ENCODE measurements around the gene STIM1.
A peak's percentile ranks its signal among the peaks of the same experiment; 100 is the strongest.

Gene STIM1

DNA sequence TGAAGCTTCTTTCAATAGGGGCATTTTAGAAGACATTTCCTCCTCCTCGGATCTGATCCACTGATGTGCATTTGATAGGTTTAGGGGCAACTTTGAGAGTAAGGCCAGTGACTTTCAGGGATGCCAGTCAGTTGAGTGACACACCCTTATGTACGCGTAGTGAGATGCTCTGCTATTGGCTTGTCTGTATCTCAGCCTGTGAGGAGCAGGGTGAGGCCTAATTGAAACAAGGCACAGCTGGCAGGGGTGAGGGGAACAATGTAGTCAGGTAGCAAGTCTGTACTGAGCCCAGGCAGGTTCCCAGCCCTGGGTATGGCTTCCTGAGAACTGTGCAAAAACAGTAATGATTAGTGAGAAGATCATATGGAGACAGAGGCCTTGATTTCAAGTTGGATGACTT, 61.5 kb downstream of the STIM1 start:
- no peak for DNase-seq (ENCODE audit: low read depth in 2 of 2)

DNA sequence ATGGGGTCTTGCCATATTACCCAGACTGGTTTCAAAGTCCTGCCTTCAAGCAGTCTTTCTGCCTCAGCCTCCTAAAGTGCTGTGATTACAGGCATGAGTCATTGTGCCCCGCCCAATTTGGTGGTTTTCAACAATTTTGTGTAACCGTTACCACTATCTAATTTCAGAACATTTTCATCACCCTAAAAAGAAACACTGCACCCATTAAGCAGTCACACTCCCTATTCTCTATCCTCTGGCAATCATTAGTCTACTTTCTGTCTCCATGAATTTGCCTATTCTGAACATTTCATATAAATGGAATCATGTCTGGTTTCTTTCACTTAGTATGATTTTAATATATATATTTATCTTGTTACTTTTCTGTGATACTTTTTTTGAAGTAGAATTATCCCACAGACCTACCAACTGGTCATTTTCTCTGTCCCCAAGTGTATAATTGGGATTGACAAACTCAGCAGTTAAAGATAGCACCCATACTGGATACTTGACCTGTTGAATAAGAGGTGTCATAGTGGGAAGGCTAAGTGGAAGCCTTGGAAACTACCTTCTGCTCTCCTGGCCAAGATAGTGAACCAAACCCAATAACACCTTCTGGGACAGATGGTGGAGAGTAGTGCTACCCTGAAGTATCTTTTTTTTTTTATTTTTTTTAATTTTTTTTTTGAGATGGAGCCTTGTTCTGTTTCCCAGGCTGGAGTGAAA, 64.8 kb downstream of the STIM1 start:
- no peak for DNase-seq (ENCODE audit: low read depth in 2 of 2)

DNA sequence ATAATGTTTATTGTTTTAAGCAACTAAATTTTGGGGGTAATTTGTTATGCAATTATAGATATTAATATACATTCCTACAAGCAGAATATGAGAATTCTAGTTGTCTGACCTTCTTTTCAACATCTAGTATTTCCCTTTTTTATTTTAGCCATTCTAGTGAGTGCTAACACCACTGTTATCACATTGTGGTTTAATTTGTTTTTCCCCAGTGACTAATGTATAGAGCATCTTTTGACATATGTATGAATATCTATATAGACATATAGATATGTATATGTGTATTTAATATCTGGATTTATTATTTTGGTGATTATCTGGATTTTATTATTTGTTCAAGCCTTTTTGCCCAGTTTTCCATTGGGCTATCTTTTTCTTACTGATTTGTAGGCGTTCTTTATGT, 66.6 kb downstream of the STIM1 start:
- DNase-seq (ENCODE audit: low read depth in 2 of 2): no peak

GRCh38 chr11:3925513-3925912, 70.0 kb downstream of the STIM1 start:
- DNase-seq (ENCODE audit: low read depth in 2 of 2): no peak

DNA sequence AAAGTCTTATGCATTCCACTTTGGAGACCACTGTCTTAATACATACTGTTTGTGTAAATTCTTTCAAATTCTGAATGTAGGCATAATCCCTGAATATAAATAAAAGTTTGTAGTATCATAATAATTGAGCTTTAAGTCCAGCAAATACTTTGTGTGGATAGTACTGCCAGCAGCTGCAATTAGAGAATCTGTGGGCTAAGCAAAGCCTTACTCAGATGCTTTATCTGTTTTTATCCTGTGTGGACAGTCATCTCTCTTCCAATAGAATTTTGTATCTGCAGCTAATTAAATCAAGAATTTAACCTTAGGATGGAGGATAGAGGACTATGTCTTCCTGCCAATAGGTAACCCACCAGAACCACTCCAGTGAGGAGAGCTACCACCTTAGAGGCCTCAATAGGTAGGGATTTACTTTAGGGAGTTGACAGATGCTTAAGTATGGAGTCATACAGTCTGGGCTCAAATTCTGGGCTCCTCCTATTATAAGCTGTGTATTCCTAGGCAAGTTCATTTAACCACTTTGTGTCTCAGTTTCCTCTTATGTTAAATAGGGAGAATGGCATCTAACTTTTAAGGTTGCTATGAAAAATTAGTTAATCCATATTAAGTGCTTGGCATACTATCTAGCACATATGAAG, 71.1 kb downstream of the STIM1 start:
- no peak for DNase-seq (ENCODE audit: low read depth in 2 of 2)

DNA sequence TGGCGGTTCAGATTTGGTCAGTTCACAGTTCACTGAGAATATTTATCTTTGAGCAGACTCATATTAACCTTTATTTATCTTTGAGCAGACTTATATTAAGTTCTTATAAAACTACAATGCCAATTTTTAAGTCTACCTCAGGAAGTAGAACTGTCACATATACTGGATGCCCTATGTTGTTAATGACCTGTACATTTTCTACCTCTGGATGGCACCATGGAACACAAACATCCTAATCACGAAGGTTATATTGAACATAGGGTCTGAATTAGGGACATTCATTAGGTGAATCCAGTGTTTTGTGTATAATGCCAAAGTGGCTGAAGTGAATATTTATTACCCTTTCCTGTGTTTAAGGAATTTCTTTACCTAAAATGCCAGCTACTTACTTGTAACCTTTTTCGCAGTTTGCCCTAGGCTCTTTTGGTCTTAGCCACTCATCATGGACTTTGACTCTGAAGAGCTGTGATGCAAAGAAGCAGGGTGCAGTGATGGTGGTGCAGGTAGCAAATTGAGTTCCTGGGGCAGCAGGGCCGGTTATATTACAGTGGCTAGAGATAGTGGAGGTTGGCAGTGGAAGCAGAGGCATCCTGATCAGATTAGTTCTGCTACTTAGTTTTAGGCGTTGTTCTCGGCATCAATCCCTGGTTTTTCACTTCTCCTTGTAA, 71.8 kb downstream of the STIM1 start:
- DNase-seq (ENCODE audit: low read depth in 2 of 2): no peak

GRCh38 chr11:3929232-3929631, 73.8 kb downstream of the STIM1 start:
- DNase-seq (ENCODE audit: low read depth in 2 of 2): no peak

DNA sequence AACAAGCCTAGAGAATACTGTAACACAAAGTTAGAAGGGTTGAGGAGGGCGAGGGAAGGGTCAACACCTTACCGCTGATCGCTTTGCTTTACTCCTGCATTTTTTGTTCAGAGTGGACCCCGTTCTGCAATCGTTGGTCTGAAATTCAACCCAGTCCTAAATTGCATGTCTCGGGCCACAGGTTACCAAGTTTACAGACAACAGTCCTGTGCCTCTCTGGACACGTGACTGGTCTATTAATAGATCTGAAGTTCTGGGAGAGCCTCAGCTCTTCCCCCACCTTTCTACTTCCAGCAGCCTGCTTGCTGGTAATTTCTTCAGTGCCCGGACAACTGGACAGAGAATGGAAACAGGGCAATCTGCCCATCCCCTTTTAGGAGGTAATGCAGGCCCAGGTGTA, 74.2 kb downstream of the STIM1 start:
- DNase-seq (ENCODE audit: low read depth in 2 of 2): no peak

- DNase-seq (ENCODE audit: low read depth in 2 of 2): no peak
Measured at GRCh38 chr11:3932698-3933097, 77.2 kb downstream of the STIM1 start.

DNA sequence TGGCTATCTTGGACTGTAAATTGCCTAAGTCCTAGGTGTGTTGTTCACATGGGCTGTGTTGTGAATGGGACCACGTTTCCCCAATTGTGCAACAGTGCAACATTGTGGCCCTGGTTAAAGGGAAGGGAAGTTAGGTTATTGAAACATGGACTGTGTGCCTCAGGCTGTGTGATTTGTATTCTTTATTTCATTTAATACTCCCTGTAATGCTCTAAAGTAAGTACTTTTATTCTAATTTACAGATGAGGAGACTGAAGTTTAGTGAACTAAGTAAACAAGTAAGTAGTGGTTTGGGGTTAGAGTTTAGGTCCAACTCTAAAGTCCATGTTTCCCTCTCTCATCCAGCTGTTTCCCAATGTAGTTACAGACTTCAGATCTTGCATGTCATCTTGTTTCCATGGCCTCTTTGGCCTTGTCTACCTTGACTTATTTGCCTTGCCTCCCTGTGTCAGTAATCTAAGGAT, 77.7 kb downstream of the STIM1 start:
- DNase-seq (ENCODE audit: low read depth in 2 of 2): no peak

DNA sequence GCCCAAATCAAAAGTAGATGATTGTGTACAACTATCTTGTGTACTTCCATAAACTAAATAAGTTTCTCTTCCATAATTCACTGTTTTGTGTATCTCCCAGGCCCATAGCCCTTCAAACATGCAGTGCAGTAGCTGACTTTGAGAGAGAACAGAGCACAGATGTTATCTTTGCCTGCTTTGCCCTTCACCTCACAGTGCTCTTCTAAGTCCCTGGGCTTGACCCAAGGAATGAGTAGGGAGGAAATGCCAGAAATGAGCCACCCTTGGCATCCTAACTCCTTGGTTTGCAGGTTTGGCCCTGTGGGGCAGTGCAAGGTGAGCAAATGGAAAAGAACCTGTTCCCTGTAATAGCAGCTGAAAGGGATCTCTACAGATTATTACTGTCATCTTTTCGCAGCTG, 79.2 kb downstream of the STIM1 start:
- DNase-seq (ENCODE audit: low read depth in 2 of 2): no peak

- DNase-seq (ENCODE audit: low read depth in 2 of 2): no peak
Measured at GRCh38 chr11:3936517-3936916, 81.1 kb downstream of the STIM1 start.

DNA sequence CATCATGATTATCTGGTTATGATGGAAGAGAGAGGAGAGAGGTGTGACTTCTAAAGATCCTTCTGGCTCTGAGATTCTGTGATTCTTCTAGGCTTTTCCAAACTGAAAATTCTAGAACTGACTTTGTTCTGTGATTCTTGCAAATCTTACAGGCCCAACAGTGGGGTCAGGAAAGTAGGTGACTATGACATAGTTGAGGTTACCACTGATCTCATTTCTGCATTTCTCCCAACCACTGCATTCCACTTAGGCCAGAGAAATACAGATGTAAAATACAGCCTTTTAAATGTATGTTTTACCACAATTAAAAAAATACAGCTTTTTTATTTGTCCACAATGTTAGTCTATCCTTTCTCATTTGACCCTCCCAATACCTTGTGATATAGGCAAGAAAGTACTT, 83.7 kb downstream of the STIM1 start:
- peak; percentile 73 to 75 for DNase-seq (ENCODE audit: low read depth in 2 of 2)

GRCh38 chr11:3939651-3940190, 84.3 kb downstream of the STIM1 start:
- DNase-seq (ENCODE audit: low read depth in 2 of 2): peak; percentile 55 to 62

- no peak for DNase-seq (ENCODE audit: low read depth in 2 of 2)
Measured at GRCh38 chr11:3942160-3942955, 86.9 kb downstream of the STIM1 start.

DNA sequence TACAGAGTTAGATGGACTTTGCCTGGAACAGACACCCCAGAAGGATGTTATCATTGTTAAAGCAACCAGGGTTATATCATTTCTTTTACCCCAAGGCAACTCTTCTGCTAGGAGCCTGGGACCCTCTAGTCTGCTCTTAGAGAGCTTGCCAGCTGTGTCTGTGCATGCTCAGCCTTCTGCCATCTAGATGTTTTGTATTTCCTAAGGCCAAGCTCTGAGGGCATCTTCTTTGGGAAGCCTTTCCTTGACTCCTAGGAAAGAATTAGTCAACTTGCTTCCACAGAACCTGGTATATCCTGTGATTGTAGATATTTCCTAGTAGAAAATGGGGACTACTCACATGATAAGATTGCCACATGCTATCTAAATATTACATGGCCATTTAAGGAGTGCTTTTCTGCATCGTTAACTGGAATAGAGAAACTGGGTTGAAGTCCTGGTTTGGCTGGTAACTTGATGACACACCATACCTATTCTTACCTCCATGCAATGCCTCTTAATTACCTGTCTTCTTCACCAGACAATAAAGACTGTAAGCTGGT, 87.6 kb downstream of the STIM1 start:
- DNase-seq (ENCODE audit: low read depth in 2 of 2): no peak

DNA sequence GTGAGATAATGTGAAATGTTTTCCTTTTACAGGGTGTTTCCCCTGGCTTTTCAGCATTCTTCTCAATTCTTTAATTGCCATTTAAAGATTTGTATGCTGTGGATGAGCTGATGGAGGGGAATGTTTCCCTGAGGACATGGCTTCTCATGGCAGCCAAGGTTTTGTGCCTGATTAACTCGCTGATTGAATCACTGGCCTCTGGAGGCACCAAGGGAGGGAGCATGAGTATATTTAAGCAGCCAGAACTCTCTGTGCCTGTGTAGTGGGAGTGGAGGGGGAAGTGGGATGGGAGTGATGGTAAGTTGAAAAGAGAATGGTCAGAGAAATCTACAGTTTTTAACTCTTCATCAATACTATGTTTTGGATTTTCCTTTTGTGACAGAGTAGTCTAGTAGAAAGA, 88.7 kb downstream of the STIM1 start:
- DNase-seq (ENCODE audit: low read depth in 2 of 2): no peak

- no peak for DNase-seq (ENCODE audit: low read depth in 2 of 2)
Measured at GRCh38 chr11:3946455-3947017, 91.1 kb downstream of the STIM1 start.

- no peak for DNase-seq (ENCODE audit: low read depth in 2 of 2)
Measured at GRCh38 chr11:3947061-3947460, 91.6 kb downstream of the STIM1 start.

GRCh38 chr11:3949125-3949524, 93.7 kb downstream of the STIM1 start:
- no peak for DNase-seq (ENCODE audit: low read depth in 2 of 2)

DNA sequence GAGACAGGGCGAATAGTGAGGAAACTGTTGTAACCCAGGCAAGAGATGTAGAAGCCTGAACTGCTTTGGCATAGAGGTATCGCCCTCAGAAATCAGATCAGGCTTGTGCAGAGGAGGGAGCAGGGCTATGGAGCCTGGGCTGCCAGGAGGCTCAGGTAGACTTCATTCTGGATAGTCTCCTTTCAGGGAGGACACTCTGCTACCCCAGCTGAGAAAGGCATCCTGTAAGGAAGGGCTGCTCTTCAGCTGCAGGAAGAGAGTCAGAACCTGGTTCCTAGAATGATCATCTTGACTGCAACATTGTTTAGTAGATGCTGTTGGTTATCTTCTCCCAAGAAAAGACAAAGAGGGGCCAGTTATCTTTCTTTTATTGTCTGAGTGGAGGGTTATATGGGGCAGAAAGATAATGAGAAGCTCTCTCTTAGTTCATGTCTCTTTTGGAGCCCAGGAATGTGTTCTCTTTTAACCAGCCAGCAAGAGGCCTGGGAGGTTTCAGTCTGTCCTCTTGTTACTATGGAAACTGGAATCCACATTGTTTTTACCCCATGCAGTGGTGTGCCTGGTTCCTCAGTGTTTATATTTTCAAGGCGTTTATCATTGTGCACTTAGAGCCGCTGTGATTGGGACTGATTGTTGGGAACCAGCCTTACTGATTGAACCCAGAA, 95.7 kb downstream of the STIM1 start:
- DNase-seq (ENCODE audit: low read depth in 2 of 2): no peak

All from fibroblast of skin of left biceps (primary cell).